GM12878 (cell line): ENCODE results near the gene ISCU. TPM values are rescaled to one million over a fixed set of nuclear protein-coding genes. Genes with fewer than 3 reads are reported as not detected.
A peak's percentile ranks its signal among the peaks of the same experiment; 100 is the strongest.

Experiments used
- BRCA1 ChIP-seq: IDR thresholded peaks from 2 replicates; pipeline ENCODE4 v1.6.1; 2011; ENCODE audit warnings: low read depth, low read length, improper control_type of control experiment
- CREM ChIP-seq: IDR thresholded peaks from 2 replicates; pipeline ENCODE4 v1.6.1; 2014; ENCODE audit warnings: antibody characterized with exemption, low read depth
- FOS ChIP-seq: IDR thresholded peaks from 3 replicates; pipeline ENCODE4 v1.6.1; 2011; ENCODE audit warnings: borderline replicate concordance; ENCODE audit not compliant: insufficient read length; ENCODE audit errors: extremely low read depth
- HDGF ChIP-seq: fragments of 450-650 bp; IDR thresholded peaks from 2 replicates; pipeline ENCODE4 v1.6.1; 2016; ENCODE audit warnings: antibody characterized with exemption
- IKZF2 ChIP-seq, 2 experiments: fragments of 450-650 bp; IDR thresholded peaks; 2 replicates each; pipeline ENCODE4 v1.6.1; 2017; ENCODE audit warnings: mild to moderate bottlenecking in 2 of 2, moderate library complexity in 2 of 2
- MTA2 ChIP-seq: fragments of 450-650 bp; IDR thresholded peaks from 2 replicates; pipeline ENCODE4 v1.6.1; 2016; ENCODE audit warnings: low read depth, mild to moderate bottlenecking, moderate library complexity
- NBN ChIP-seq: fragments of 450-650 bp; IDR thresholded peaks from 2 replicates; pipeline ENCODE4 v1.6.1; 2016
- NFXL1 ChIP-seq: fragments of 450-650 bp; IDR thresholded peaks from 2 replicates; pipeline ENCODE4 v1.6.1; 2017; ENCODE audit warnings: antibody characterized with exemption, mild to moderate bottlenecking, borderline replicate concordance
- NFYA ChIP-seq: IDR thresholded peaks from 2 replicates; pipeline ENCODE4 v1.6.1; 2011; ENCODE audit warnings: low read depth, mild to moderate bottlenecking, low read length, improper control_type of control experiment, borderline replicate concordance
- POLR2AphosphoS2 ChIP-seq: IDR thresholded peaks from 2 replicates; pipeline ENCODE4 v1.6.1; 2011; ENCODE audit warnings: low read depth, mild to moderate bottlenecking, low read length, improper control_type of control experiment, moderate library complexity
- RB1 ChIP-seq: fragments of 450-650 bp; formaldehyde crosslinking; IDR thresholded peaks from 2 replicates; pipeline ENCODE4 v1.6.1; 2017; ENCODE audit warnings: mild to moderate bottlenecking, borderline replicate concordance
- SMAD5 ChIP-seq: IDR thresholded peaks from 2 replicates; pipeline ENCODE4 v1.6.1; 2016; ENCODE audit warnings: antibody characterized with exemption, low read depth
- TCF3 ChIP-seq: IDR thresholded peaks from 2 replicates; pipeline ENCODE4 v1.6.1; 2012; ENCODE audit warnings: low read depth, mild to moderate bottlenecking, low read length, borderline replicate concordance; ENCODE audit not compliant: insufficient read depth
- ZNF207 ChIP-seq: fragments of 450-650 bp; IDR thresholded peaks from 2 replicates; pipeline ENCODE4 v1.6.1; 2014; ENCODE audit warnings: antibody characterized with exemption, mild to moderate bottlenecking, borderline replicate concordance
- polyA plus RNA-seq, 11 experiments: library from polyadenylated mRNA; depleted of rRNA in 4 of 11; unstranded in 6 of 11; stranded (reverse) in 5 of 11; fragments of >200 nt; fragmentation: Nextera tagmentation in 4 of 11; fragmentation: Illumina TruSeq in 1 of 11; extraction: Ambion mirVana in 4 of 11; extraction: Trizol in 1 of 11; gene quantifications; 1 replicate in 1 of 11; 2 replicates in 10 of 11; pipeline versions ENCODE4 v1.2.1 to v1.2.3, GENCODE V29; 2011 to 2016; ENCODE audit warnings: inconsistent platforms in 2 of 11, missing spikeins in 2 of 11, low read depth in 1 of 11
- total RNA-seq, 4 experiments: library from RNA; depleted of rRNA in 3 of 4; stranded (reverse); fragments of >200 nt in 3 of 4; fragmentation: Illumina TruSeq in 1 of 4; extraction: Trizol in 1 of 4; gene quantifications; 2 replicates each; pipeline versions ENCODE4 v1.2.1 to v1.2.3, GENCODE V29; 2013 to 2021
- TF ChIP-seq, protein P1 (sequence below): fragments of 150-350 bp; IDR thresholded peaks from 2 replicates; pipeline ENCODE4 v1.6.1; 2016; ENCODE audit warnings: low read depth, low read length
- TF ChIP-seq, protein P2 (sequence below): fragments of 450-650 bp; IDR thresholded peaks from 2 replicates; pipeline ENCODE4 v1.6.1; 2017; ENCODE audit warnings: mild to moderate bottlenecking, low read depth, inconsistent platforms; ENCODE audit not compliant: poor library complexity, severe bottlenecking
- TF ChIP-seq, protein P3 (sequence below): IDR thresholded peaks from 2 replicates; pipeline ENCODE4 v1.6.1; 2012; ENCODE audit warnings: improper control_type of control experiment, low read depth, low read length; ENCODE audit not compliant: insufficient replicate concordance
- TF ChIP-seq, protein P4 (sequence below): fragments of 450-650 bp; IDR thresholded peaks from 2 replicates; pipeline ENCODE4 v1.6.1; 2016; ENCODE audit warnings: mild to moderate bottlenecking

The ISCU gene
- total and polyA plus RNA-seq, 10 of the 15 experiments (the other 5 are each of a cell fraction or from before 2014, with no cell fraction given) = 32.8 to 260 (median 127) TPM

DNA sequence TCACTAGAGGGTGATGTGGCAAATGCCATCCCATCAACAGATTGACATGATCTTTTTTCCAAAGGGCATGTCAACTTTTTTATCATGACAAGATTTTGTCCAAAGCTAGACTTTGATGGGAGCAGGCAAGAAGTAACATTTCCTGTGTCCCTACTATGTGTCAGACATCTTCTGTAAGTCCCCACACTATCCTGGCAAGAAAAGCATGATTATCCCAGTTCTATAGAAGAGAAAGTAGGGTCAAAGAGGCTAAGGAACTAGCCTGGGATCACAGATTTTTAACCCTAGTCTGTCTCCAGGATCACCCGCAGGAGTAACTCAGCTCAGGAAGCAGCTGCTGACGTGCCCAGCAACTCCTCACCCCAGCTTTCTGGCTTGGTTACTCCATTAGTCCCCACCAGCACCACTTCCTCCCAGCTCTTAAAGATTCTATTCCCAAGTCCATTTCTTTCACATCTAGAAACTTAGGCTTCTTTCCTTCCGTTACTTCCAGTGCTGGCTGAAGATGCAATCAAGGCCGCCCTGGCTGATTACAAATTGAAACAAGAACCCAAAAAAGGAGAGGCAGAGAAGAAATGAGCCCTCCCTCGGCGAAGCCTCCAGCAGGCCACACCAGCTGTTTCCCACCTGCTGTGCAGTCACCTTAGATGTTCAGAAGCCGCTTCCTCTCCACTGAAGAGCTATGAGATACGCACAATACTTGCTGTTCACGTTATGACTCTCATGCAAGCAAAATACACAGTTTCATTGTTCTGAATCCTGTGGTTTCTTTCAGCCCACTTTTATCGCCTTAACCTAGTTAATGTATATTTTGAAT, 6.2 kb downstream of the ISCU start (continued):
- TF ChIP-seq NFXL1 = no peak
- peak; percentile 92 to 93 for TF ChIP-seq IKZF2 (IDR thresholded peaks at IDR 0.05)
- TF ChIP-seq ZNF207 = no peak
- peak; percentile 94 for TF ChIP-seq CREM
- TF ChIP-seq, protein P1, sequence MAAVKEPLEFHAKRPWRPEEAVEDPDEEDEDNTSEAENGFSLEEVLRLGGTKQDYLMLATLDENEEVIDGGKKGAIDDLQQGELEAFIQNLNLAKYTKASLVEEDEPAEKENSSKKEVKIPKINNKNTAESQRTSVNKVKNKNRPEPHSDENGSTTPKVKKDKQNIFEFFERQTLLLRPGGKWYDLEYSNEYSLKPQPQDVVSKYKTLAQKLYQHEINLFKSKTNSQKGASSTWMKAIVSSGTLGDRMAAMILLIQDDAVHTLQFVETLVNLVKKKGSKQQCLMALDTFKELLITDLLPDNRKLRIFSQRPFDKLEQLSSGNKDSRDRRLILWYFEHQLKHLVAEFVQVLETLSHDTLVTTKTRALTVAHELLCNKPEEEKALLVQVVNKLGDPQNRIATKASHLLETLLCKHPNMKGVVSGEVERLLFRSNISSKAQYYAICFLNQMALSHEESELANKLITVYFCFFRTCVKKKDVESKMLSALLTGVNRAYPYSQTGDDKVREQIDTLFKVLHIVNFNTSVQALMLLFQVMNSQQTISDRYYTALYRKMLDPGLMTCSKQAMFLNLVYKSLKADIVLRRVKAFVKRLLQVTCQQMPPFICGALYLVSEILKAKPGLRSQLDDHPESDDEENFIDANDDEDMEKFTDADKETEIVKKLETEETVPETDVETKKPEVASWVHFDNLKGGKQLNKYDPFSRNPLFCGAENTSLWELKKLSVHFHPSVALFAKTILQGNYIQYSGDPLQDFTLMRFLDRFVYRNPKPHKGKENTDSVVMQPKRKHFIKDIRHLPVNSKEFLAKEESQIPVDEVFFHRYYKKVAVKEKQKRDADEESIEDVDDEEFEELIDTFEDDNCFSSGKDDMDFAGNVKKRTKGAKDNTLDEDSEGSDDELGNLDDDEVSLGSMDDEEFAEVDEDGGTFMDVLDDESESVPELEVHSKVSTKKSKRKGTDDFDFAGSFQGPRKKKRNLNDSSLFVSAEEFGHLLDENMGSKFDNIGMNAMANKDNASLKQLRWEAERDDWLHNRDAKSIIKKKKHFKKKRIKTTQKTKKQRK = no peak
- TF ChIP-seq, protein P2, sequence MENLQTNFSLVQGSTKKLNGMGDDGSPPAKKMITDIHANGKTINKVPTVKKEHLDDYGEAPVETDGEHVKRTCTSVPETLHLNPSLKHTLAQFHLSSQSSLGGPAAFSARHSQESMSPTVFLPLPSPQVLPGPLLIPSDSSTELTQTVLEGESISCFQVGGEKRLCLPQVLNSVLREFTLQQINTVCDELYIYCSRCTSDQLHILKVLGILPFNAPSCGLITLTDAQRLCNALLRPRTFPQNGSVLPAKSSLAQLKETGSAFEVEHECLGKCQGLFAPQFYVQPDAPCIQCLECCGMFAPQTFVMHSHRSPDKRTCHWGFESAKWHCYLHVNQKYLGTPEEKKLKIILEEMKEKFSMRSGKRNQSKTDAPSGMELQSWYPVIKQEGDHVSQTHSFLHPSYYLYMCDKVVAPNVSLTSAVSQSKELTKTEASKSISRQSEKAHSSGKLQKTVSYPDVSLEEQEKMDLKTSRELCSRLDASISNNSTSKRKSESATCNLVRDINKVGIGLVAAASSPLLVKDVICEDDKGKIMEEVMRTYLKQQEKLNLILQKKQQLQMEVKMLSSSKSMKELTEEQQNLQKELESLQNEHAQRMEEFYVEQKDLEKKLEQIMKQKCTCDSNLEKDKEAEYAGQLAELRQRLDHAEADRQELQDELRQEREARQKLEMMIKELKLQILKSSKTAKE = peak; percentile 90
- TF ChIP-seq NBN = peak; percentile 98
- no peak for TF ChIP-seq BRCA1
- peak; percentile 100 for TF ChIP-seq TCF3
- TF ChIP-seq HDGF = peak; percentile 80; the same call in 1 of the 2 replicates
- TF ChIP-seq, protein P3, sequence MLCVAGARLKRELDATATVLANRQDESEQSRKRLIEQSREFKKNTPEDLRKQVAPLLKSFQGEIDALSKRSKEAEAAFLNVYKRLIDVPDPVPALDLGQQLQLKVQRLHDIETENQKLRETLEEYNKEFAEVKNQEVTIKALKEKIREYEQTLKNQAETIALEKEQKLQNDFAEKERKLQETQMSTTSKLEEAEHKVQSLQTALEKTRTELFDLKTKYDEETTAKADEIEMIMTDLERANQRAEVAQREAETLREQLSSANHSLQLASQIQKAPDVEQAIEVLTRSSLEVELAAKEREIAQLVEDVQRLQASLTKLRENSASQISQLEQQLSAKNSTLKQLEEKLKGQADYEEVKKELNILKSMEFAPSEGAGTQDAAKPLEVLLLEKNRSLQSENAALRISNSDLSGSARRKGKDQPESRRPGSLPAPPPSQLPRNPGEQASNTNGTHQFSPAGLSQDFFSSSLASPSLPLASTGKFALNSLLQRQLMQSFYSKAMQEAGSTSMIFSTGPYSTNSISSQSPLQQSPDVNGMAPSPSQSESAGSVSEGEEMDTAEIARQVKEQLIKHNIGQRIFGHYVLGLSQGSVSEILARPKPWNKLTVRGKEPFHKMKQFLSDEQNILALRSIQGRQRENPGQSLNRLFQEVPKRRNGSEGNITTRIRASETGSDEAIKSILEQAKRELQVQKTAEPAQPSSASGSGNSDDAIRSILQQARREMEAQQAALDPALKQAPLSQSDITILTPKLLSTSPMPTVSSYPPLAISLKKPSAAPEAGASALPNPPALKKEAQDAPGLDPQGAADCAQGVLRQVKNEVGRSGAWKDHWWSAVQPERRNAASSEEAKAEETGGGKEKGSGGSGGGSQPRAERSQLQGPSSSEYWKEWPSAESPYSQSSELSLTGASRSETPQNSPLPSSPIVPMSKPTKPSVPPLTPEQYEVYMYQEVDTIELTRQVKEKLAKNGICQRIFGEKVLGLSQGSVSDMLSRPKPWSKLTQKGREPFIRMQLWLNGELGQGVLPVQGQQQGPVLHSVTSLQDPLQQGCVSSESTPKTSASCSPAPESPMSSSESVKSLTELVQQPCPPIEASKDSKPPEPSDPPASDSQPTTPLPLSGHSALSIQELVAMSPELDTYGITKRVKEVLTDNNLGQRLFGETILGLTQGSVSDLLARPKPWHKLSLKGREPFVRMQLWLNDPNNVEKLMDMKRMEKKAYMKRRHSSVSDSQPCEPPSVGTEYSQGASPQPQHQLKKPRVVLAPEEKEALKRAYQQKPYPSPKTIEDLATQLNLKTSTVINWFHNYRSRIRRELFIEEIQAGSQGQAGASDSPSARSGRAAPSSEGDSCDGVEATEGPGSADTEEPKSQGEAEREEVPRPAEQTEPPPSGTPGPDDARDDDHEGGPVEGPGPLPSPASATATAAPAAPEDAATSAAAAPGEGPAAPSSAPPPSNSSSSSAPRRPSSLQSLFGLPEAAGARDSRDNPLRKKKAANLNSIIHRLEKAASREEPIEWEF = peak; percentile 93
- TF ChIP-seq RB1 = no peak
- TF ChIP-seq MTA2 = peak; percentile 99
- TF ChIP-seq, protein P4, sequence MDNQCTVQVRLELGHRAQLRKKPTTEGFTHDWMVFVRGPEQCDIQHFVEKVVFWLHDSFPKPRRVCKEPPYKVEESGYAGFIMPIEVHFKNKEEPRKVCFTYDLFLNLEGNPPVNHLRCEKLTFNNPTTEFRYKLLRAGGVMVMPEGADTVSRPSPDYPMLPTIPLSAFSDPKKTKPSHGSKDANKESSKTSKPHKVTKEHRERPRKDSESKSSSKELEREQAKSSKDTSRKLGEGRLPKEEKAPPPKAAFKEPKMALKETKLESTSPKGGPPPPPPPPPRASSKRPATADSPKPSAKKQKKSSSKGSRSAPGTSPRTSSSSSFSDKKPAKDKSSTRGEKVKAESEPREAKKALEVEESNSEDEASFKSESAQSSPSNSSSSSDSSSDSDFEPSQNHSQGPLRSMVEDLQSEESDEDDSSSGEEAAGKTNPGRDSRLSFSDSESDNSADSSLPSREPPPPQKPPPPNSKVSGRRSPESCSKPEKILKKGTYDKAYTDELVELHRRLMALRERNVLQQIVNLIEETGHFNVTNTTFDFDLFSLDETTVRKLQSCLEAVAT = peak; percentile 86
- TF ChIP-seq SMAD5 = no peak
- no peak for TF ChIP-seq NFYA
- TF ChIP-seq POLR2AphosphoS2 = no peak
- TF ChIP-seq FOS = no peak
